ENCODE results near the gene SDS. TPM values are rescaled to one million over a fixed set of nuclear protein-coding genes. Genes with fewer than 3 reads are reported as not detected.

The SDS gene
- total RNA-seq, 1 experiment from 2014 or later, result not detected

- POLR2A ChIA-PET, result no interaction called here
Measured at GRCh38 chr12:113371808-113372207, 31.9 kb downstream of the SDS start.

More at GRCh38 chr12:113371808-113372207, 31.9 kb downstream of the SDS start:
- H3K27ac ChIP-seq (ENCODE audit: low read depth, low read length), result no peak overlapping the region
- intact Hi-C loops (cut with micrococcal nuclease), result no loop called here
- TF ChIP-seq ELF1 (IDR thresholded peaks at IDR 0.05; ENCODE audit: borderline replicate concordance, low read depth) (no peak), EZH2 (IDR thresholded peaks at IDR 0.05) (no peak), JUND (IDR thresholded peaks at IDR 0.05) (no peak), REST (IDR thresholded peaks at IDR 0.05; ENCODE audit: low read depth) (no peak), SIN3A (IDR thresholded peaks at IDR 0.05; ENCODE audit: low read depth) (no peak), TCF7L2 (IDR thresholded peaks at IDR 0.05; ENCODE audit: borderline replicate concordance, extremely low read depth, insufficient read depth, insufficient read length) (no peak), YY1 (IDR thresholded peaks at IDR 0.05; ENCODE audit: extremely low read depth, insufficient replicate concordance, low read depth, low read length) (no peak)
- no peak overlapping the region for H3K4me3 ChIP-seq (replicated peaks in 1 of 2; ENCODE audit: low read depth in 1 of 2, low read length in 2 of 2)
- no peaks in the 10 kb centered on the region; the same call in 1 of the 2 replicates for H3K79me2 ChIP-seq (ENCODE audit: insufficient read depth, low read length)
- no TSS peak for BruUV-seq (replicated peaks)
- H3K27me3 ChIP-seq (ENCODE audit: insufficient read depth, low read length), result no peaks in the 10 kb centered on the region
- H3K4me2 ChIP-seq (ENCODE audit: low read length), result no peak overlapping the region
- no peak overlapping the region for H2AFZ ChIP-seq (ENCODE audit: low read depth, low read length, poor library complexity, severe bottlenecking)
- no peaks in the 10 kb centered on the region for H3K9me2 ChIP-seq (ENCODE audit: insufficient read depth)
- ATAC-seq, result no peak
- H3K9ac ChIP-seq (ENCODE audit: low read length), result no peak overlapping the region
- peaks cover 8 to 11% of the 10 kb centered on the region in 2 experiments for H3K36me3 ChIP-seq (ENCODE audit: control insufficient read depth in 1 of 2, insufficient read depth in 2 of 2, low read length in 2 of 2)
- no peaks in the 10 kb centered on the region for H4K20me1 ChIP-seq (ENCODE audit: insufficient read depth)
- ChIA-PET CTCF (no interaction called here), RAD21 (ENCODE audit: low non-redundant PET in 1 of 2, low total read pairs in 2 of 2, uncharacterized antibody in 2 of 2, unreplicated experiment in 2 of 2) (no interaction called here)
- peaks cover 0 to 4% of the 10 kb centered on the region in 2 experiments; a peak in 1 of 4 replicates for H3K4me1 ChIP-seq (ENCODE audit: control insufficient read depth in 1 of 2, insufficient read depth in 2 of 2, low read length in 2 of 2)
- DNase-seq (ENCODE audit: low read depth, low spot score), result no peak
- no peaks in the 10 kb centered on the region for H3K9me3 ChIP-seq (ENCODE audit: control insufficient read depth in 1 of 2, insufficient read depth in 1 of 2, low read depth in 1 of 2, low read length in 2 of 2)

Data from HCT116 (cell line).